Fibroblast of lung (primary cell): ENCODE measurements around the gene USP16. TPM values are rescaled to one million over a fixed set of nuclear protein-coding genes. Genes with fewer than 3 reads are reported as not detected.

Experiments used
- DNase-seq, 2 donors: peaks; one replicate each; pipeline versions ENCODE4 v3.0.0 to v3.0.0-alpha.2; 2010; ENCODE audit warnings: low read depth in 2 of 2
- H2AFZ ChIP-seq: 2 replicates; pipeline ENCODE4 v1.5.1; 2012; ENCODE audit warnings: low read length, control low read depth, inconsistent platforms
- H3K27ac ChIP-seq: 2 replicates; pipeline ENCODE4 v1.5.1; 2011; ENCODE audit warnings: low read length, control low read depth; ENCODE audit not compliant: insufficient read depth
- H3K27me3 ChIP-seq: 2 replicates; pipeline ENCODE4 v1.5.1; 2011; ENCODE audit warnings: mild to moderate bottlenecking, low read length; ENCODE audit not compliant: control insufficient read depth, insufficient read depth
- H3K36me3 ChIP-seq: 2 replicates; pipeline ENCODE4 v1.5.1; 2011; ENCODE audit warnings: low read length; ENCODE audit not compliant: control insufficient read depth, insufficient read depth
- H3K4me1 ChIP-seq: 2 replicates; pipeline ENCODE4 v1.5.1; 2011; ENCODE audit warnings: low read length; ENCODE audit not compliant: control insufficient read depth, insufficient read depth; ENCODE audit errors: extremely low read depth
- H3K4me2 ChIP-seq: 2 replicates; pipeline ENCODE4 v1.5.1; 2011; ENCODE audit warnings: low read length, control low read depth; ENCODE audit not compliant: insufficient read depth; ENCODE audit errors: extremely low read depth
- H3K4me3 ChIP-seq, 4 experiments: fragments of 200-600 bp in 1 of 4; sonication (generic) in 1 of 4; replicated peaks in 1 of 4; 2 replicates each; pipeline ENCODE4 v1.5.1; 2011 to 2016; ENCODE audit warnings: low read length in 4 of 4, low read depth in 3 of 4, mild to moderate bottlenecking in 3 of 4, control low read depth in 2 of 4, inconsistent platforms in 1 of 4, mixed read lengths in 1 of 4; ENCODE audit not compliant: insufficient read depth in 1 of 4; ENCODE audit errors: control extremely low read depth in 1 of 4
- H3K79me2 ChIP-seq: 2 replicates; pipeline ENCODE4 v1.5.1; 2012; ENCODE audit warnings: mild to moderate bottlenecking, low read length, inconsistent platforms; ENCODE audit not compliant: control insufficient read depth, insufficient read depth
- H3K9ac ChIP-seq: 2 replicates; pipeline ENCODE4 v1.5.1; 2011; ENCODE audit warnings: mild to moderate bottlenecking, low read length, control low read depth; ENCODE audit not compliant: insufficient read depth
- H3K9me3 ChIP-seq: 2 replicates; pipeline ENCODE4 v1.5.1; 2012; ENCODE audit warnings: low read depth, low read length; ENCODE audit not compliant: control insufficient read depth, insufficient read depth
- H4K20me1 ChIP-seq: 2 replicates; pipeline ENCODE4 v1.5.1; 2011; ENCODE audit warnings: low read length; ENCODE audit not compliant: control insufficient read depth, insufficient read depth; ENCODE audit errors: extremely low read depth
- CTCF ChIP-seq, 2 donors: IDR thresholded peaks in 1 of 2; conservative IDR thresholded peaks in 1 of 2; 1 replicate in 1 of 2; 2 replicates in 1 of 2; pipeline ENCODE4 v1.5.1; 2011 to 2012; ENCODE audit warnings: low read length in 2 of 2, control low read depth in 1 of 2, inconsistent platforms in 1 of 2, low read depth in 1 of 2, mild to moderate bottlenecking in 1 of 2
- EZH2 ChIP-seq: IDR thresholded peaks from 2 replicates; pipeline ENCODE4 v1.5.1; 2012; ENCODE audit warnings: low read length, control low read depth, mild to moderate bottlenecking; ENCODE audit errors: missing control alignments
- polyA plus RNA-seq, 2 donors: library from polyadenylated mRNA; depleted of rRNA in 1 of 2; stranded (reverse) in 1 of 2; unstranded in 1 of 2; fragments of >200 nt; gene quantifications; 2 replicates each; pipeline ENCODE4 v1.2.1, GENCODE V29; 2011 to 2012; ENCODE audit warnings: missing spikeins in 1 of 2
- total RNA-seq: library from RNA; depleted of rRNA; stranded (reverse); fragments of >200 nt; gene quantifications from 2 replicates; pipeline ENCODE4 v1.2.1, GENCODE V29; 2014

The USP16 gene
- total and polyA plus RNA-seq, 2 donors (not counting 1 experiment from before 2014, with no cell fraction given), result 32.2 to 34.4 TPM

GRCh38 chr21:29084372-29084771 is 59.9 kb downstream of the USP16 start:
- no peaks in the 10 kb centered on the region for H3K27me3 ChIP-seq
- no peak overlapping the region for H2AFZ ChIP-seq
- H3K4me2 ChIP-seq, result no peak overlapping the region
- TF ChIP-seq EZH2, result no peak
- TF ChIP-seq CTCF (conservative IDR thresholded peaks at IDR 0.05 in 1 of 2, IDR thresholded peaks at IDR 0.05 in 1 of 2; ENCODE audit: low read depth in 1 of 2, low read length in 2 of 2), result no peak
- DNase-seq, result no peak
- H3K4me1 ChIP-seq, result peaks cover 5% of the 10 kb centered on the region
- H4K20me1 ChIP-seq, result no peaks in the 10 kb centered on the region
- H3K9me3 ChIP-seq, result no peaks in the 10 kb centered on the region
- H3K4me3 ChIP-seq, result no peak overlapping the region
- H3K27ac ChIP-seq, result no peak overlapping the region
- no peak overlapping the region for H3K9ac ChIP-seq
- no peaks in the 10 kb centered on the region for H3K36me3 ChIP-seq
- H3K79me2 ChIP-seq, result no peaks in the 10 kb centered on the region

- Histone ChIP-seq H4K20me1 (no peaks in the 10 kb centered on the region), H3K4me3 (no peak overlapping the region), H3K27ac (no peak overlapping the region), H3K4me1 (peaks cover 2% of the 10 kb centered on the region), H3K9ac (no peak overlapping the region), H3K27me3 (no peaks in the 10 kb centered on the region), H3K9me3 (no peaks in the 10 kb centered on the region), H3K36me3 (no peaks in the 10 kb centered on the region), H3K79me2 (no peaks in the 10 kb centered on the region), H3K4me2 (no peak overlapping the region), H2AFZ (no peak overlapping the region)
- no peak for TF ChIP-seq EZH2
- no peak for TF ChIP-seq CTCF (conservative IDR thresholded peaks at IDR 0.05 in 1 of 2, IDR thresholded peaks at IDR 0.05 in 1 of 2; ENCODE audit: low read depth in 1 of 2, low read length in 2 of 2)
- no peak for DNase-seq
Measured at GRCh38 chr21:29085106-29085752, 60.8 kb downstream of the USP16 start.

GRCh38 chr21:29091033-29091432 is 66.6 kb downstream of the USP16 start:
- DNase-seq, result peak; percentile 76 to 83
- no peak overlapping the region for H3K4me3 ChIP-seq
- H3K27me3 ChIP-seq, result no peaks in the 10 kb centered on the region
- H3K27ac ChIP-seq, result peak overlapping the region; percentile 70
- no peak overlapping the region for H3K9ac ChIP-seq
- TF ChIP-seq EZH2, result no peak
- TF ChIP-seq CTCF (conservative IDR thresholded peaks at IDR 0.05 in 1 of 2, IDR thresholded peaks at IDR 0.05 in 1 of 2; ENCODE audit: low read depth in 1 of 2, low read length in 2 of 2), result no peak
- no peaks in the 10 kb centered on the region for H3K79me2 ChIP-seq
- peak overlapping the region; percentile 19 for H3K4me2 ChIP-seq
- peaks cover 9% of the 10 kb centered on the region for H3K4me1 ChIP-seq
- H3K36me3 ChIP-seq, result no peaks in the 10 kb centered on the region
- H3K9me3 ChIP-seq, result no peaks in the 10 kb centered on the region
- H2AFZ ChIP-seq, result no peak overlapping the region
- no peaks in the 10 kb centered on the region for H4K20me1 ChIP-seq
